IPS-20b (cell line): ENCODE results near the gene TMEM39A.

Experiments
- H3K27ac ChIP-seq: one replicate; pipeline ENCODE4 v1.5.1; 2013; ENCODE audit warnings: low read length
- H3K27me3 ChIP-seq: 2 replicates; pipeline ENCODE4 v1.6.1; 2013; ENCODE audit warnings: mild to moderate bottlenecking, low read length, inconsistent platforms; ENCODE audit not compliant: insufficient read depth
- H3K36me3 ChIP-seq: 2 replicates; pipeline ENCODE4 v1.6.1; 2013; ENCODE audit warnings: low read depth, mild to moderate bottlenecking, inconsistent platforms, low read length, moderate library complexity; ENCODE audit not compliant: insufficient read depth
- H3K4me1 ChIP-seq: 2 replicates; pipeline ENCODE4 v1.6.1; 2013; ENCODE audit warnings: mild to moderate bottlenecking, control low read depth, inconsistent platforms, low read length, moderate library complexity; ENCODE audit not compliant: insufficient read depth
- H3K4me3 ChIP-seq: 2 replicates; pipeline ENCODE4 v1.5.1; 2013; ENCODE audit warnings: mild to moderate bottlenecking, low read length, inconsistent platforms
- H3K9ac ChIP-seq: 2 replicates; pipeline ENCODE4 v1.6.1; 2013; ENCODE audit warnings: low read depth, mild to moderate bottlenecking, inconsistent platforms, low read length, moderate library complexity
- H3K9me3 ChIP-seq: 2 replicates; pipeline ENCODE4 v1.6.1; 2013; ENCODE audit warnings: mild to moderate bottlenecking, low read depth, low read length, inconsistent platforms; ENCODE audit not compliant: insufficient read depth

The TMEM39A gene, protein sequence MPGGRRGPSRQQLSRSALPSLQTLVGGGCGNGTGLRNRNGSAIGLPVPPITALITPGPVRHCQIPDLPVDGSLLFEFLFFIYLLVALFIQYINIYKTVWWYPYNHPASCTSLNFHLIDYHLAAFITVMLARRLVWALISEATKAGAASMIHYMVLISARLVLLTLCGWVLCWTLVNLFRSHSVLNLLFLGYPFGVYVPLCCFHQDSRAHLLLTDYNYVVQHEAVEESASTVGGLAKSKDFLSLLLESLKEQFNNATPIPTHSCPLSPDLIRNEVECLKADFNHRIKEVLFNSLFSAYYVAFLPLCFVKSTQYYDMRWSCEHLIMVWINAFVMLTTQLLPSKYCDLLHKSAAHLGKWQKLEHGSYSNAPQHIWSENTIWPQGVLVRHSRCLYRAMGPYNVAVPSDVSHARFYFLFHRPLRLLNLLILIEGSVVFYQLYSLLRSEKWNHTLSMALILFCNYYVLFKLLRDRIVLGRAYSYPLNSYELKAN

DNA sequence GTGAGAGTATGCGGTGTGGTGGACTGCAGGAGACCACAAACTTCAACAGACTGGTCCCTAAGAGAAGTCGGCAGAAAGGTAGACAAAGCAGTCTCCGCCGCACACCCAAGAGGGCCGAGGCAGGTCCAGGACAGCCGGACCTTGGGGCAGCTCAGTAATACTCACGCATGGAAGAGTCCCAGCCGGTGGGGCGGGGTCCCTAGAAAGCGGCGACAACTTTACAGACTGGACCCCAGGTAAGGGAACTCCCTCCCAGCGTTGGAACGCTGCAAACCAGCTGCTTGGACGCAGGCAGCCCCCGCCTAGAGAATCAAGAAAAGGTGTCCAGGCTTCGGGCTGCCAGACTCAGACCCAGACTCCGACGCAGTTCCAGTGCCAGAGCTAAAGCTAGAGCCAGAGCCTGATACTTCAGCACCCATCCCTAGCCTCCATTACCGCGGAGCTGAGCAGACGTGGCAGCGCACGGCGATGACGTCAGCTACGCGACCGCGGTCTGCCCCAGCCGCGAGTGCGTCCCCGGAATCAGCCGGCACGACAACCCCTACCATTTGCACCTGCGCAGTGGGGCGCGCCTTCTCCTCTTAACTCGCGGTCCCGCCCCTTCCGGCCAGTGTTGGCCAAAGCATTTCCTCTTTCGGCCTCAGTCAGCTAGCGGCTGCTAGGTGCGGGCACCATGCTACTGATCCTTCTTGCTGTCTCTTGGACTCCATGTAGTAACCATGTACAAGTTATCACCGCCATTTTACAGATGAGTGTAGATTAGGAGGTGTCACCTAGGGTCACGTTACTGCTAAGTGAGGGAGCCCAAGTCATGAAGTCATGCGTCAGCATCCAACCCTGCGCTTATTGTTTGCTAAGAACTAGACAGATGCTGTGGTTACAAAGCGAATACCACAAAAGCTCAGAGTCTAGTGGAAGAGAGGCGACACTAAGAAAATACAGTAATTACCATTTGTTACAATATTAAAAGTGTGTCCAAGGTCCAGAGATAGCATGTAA, at the start of gene TMEM39A:
Gene TMEM39A, minus strand, starts transcription at position 445 of the 999 bp plus-strand sequence. CDS start 1,541 bp downstream, outside the sequence.
- Histone ChIP-seq H3K9ac (peak within 1 kb of the TSS; percentile 96), H3K4me1 (peaks cover 8% of the 10 kb centered on the region; the same call in 1 of the 2 replicates), H3K36me3 (peaks cover 36% of the 10 kb centered on the region), H3K27me3 (no peaks in the 10 kb centered on the region), H3K9me3 (no peaks in the 10 kb centered on the region), H3K27ac (peak within 1 kb of the TSS; percentile 21), H3K4me3 (peak within 1 kb of the TSS; percentile 96)

DNA sequence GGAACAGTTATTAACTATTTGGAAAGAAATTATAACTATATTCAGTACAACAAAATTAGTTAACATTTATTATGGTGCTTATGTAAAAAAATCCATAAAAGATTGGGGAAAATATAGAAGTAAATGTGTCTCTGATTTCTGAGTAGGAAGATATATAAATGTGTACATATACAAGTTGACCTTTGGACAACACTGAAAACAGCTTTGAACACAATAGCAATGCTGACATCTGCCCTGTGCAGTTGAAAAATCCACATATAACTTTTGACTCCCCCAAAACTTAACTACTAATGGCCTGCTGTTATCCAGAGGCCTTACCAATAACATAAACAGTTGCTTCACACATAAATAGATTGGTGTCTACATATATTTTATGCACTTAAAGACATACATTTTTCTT, 47.3 kb upstream of the TMEM39A start:
- Histone ChIP-seq H3K4me1 (no peaks in the 10 kb centered on the region), H3K9me3 (no peaks in the 10 kb centered on the region), H3K27me3 (no peaks in the 10 kb centered on the region), H3K36me3 (peaks cover 84% of the 10 kb centered on the region), H3K4me3 (no peak overlapping the region), H3K27ac (no peak overlapping the region), H3K9ac (no peak overlapping the region)

DNA sequence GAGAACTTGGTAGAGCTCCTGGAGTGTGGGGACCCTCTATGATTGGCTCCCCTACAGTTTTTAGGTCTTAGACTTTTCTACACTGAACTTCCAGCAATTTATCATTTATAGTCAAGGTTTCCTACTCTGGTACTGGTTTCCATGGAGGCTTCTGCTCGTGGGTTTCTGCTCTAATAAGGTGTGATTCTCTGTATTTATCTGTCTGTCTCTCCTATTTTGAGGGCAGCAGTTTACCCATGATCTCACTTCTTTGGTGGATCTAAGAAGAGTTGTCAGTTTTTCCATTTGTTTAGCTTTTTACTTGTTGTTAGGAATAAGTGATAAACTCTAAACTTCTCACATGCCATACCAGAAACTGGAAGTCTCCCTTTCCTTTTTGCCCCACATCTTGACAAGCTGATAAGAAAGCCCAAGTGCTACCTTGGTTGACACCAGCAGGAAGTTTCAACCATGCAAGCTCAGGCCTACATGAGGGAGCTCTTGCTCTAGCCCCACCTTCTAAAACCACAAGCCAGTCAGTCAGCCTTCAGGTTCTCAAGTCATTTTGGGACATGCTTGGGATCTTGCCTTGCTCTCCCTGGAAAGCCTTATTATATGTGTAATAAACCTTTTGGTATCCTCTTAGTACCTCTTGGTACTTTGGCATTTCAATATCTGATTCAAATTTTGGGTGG, 44.9 kb upstream of the TMEM39A start:
- H3K27ac ChIP-seq, result no peak overlapping the region

DNA sequence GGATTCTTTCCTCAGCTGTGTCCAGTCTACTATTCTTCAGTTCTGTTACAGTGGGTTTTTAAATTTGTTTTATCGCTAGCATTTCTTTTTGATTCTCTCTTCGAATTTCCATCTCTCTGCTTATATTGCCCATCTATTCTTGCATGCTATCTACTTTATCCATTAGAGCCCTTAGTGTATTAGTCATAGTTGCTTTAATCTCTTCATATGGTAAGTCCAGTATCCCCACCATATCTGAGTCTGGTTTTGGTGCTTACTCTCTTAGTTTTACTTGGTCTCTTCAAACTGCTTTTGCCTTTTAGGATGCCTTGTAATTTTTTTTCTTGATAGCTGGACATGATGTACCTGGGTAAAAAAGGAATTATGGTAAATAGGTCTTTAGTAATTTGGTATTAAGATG, 44.0 kb upstream of the TMEM39A start:
- H3K9ac ChIP-seq, result no peak overlapping the region
- no peaks in the 10 kb centered on the region for H3K9me3 ChIP-seq
- H3K27me3 ChIP-seq, result no peaks in the 10 kb centered on the region
- peaks cover 85% of the 10 kb centered on the region for H3K36me3 ChIP-seq
- no peaks in the 10 kb centered on the region for H3K4me1 ChIP-seq
- H3K4me3 ChIP-seq, result no peak overlapping the region
- no peak overlapping the region for H3K27ac ChIP-seq

More for the DNA sequence above, 44.9 kb upstream of the TMEM39A start:
- Histone ChIP-seq H3K9ac (no peak overlapping the region), H3K9me3 (no peaks in the 10 kb centered on the region), H3K27me3 (no peaks in the 10 kb centered on the region), H3K4me3 (no peak overlapping the region), H3K36me3 (peaks cover 83% of the 10 kb centered on the region), H3K4me1 (no peaks in the 10 kb centered on the region)

DNA sequence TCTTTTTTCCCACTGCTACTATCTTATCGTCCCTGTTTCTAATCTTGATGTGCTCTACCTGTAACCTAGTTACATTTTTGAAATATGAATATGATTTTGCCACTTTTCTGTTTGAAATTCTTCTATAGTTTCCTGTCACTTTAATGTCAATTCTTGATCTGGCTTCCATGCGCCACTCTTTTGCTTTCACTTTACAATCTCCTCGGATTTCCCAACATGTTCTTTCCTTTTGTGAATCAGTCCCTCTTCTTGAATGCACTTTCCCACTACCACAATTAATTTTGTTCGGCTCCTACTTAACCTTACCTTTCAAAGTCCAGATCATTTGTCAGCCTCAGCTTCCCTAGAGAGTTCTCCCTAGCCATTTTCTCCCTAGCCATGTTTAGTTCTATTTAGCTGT, 43.2 kb upstream of the TMEM39A start:
- no peak overlapping the region for H3K27ac ChIP-seq
- H3K9me3 ChIP-seq, result no peaks in the 10 kb centered on the region
- H3K4me1 ChIP-seq, result no peaks in the 10 kb centered on the region
- H3K27me3 ChIP-seq, result no peaks in the 10 kb centered on the region
- peaks cover 83% of the 10 kb centered on the region for H3K36me3 ChIP-seq
- H3K4me3 ChIP-seq, result no peak overlapping the region
- no peak overlapping the region for H3K9ac ChIP-seq

DNA sequence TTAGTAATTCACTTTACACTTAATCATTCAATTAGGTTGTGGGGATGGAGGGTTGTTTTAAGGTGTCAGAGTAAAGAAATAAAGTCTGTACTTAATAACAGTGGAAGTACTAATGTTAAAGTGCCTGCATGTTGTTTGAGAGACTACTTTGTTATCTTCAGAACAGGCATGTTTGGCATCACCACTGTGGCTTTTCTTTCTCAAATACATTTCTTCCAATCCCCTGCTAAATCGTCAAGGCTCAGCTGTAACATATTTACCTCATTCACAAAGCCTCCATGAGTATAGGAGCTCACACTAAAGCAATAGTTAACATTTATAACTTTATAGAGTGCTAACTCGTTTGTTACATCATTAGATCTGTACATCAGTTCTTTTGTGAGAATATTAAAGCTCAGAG, 37.5 kb upstream of the TMEM39A start:
- peaks cover 41% of the 10 kb centered on the region for H3K36me3 ChIP-seq
- no peaks in the 10 kb centered on the region for H3K9me3 ChIP-seq
- H3K27me3 ChIP-seq, result no peaks in the 10 kb centered on the region
- H3K4me3 ChIP-seq, result peak overlapping the region; percentile 94; the same call in 1 of the 2 replicates
- H3K4me1 ChIP-seq, result no peaks in the 10 kb centered on the region; the same call in 1 of the 2 replicates
- no peak overlapping the region for H3K9ac ChIP-seq
- no peak overlapping the region for H3K27ac ChIP-seq

DNA sequence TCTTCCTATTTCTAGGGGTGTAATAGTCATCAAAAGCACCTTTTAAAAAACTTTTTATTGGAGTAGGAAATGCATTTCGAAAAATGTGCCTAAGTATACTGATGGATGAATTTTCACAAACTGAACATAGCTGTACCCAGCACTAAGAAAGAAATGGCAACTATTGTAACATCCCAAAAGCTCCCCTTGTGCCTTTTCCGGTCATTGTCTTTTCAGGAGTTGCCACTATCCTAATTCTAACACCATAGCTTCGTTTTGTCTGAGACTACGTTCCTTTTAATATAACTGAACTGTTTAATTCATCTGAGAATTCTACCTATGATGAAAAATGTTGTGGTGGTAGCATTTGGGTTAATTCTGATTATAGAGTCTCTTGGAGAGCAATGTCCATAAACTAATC, 36.9 kb upstream of the TMEM39A start:
- Histone ChIP-seq H3K4me3 (peak overlapping the region; percentile 94), H3K9ac (peak overlapping the region; percentile 17; the same call in 1 of the 2 replicates), H3K27me3 (no peaks in the 10 kb centered on the region), H3K27ac (no peak overlapping the region), H3K4me1 (no peaks in the 10 kb centered on the region; the same call in 1 of the 2 replicates), H3K36me3 (peaks cover 35% of the 10 kb centered on the region), H3K9me3 (no peaks in the 10 kb centered on the region)

DNA sequence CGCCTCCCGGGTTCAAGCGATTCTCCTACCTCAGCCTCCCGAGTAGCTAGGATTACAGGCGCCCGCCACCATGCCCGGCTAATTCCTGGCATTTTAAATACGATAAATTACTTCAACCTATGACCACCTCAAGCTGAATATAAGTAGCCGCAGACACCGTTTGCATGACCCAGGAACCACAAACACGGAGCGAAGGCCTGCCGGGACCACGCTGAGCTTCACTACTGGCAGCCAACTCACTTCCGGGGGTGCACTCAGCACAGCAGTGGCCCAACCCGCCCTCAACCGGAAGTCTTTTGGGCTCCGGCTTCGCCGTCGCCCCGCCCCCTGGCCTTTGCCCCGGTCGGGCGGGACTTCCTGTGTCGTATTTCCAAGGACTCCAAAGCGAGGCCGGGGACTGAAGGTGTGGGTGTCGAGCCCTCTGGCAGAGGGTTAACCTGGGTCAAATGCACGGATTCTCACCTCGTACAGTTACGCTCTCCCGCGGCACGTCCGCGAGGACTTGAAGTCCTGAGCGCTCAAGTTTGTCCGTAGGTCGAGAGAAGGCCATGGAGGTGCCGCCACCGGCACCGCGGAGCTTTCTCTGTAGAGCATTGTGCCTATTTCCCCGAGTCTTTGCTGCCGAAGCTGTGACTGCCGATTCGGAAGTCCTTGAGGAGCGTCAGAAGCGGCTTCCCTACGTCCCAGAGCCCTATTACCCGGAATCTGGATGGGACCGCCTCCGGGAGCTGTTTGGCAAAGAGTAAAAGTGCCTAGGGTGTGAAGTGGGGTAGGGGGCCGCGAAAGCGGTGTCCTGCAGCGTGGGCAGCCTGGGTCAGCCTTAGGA, 35.0 kb upstream of the TMEM39A start, which contains the start of gene TIMMDC1:
Gene TIMMDC1, plus strand, starts transcription at position 362 of the 826 bp plus-strand sequence. Its CDS starts 187 bp downstream, at position 549.
- H3K4me1 ChIP-seq, result no peaks in the 10 kb centered on the region; the same call in 1 of the 2 replicates
- H3K36me3 ChIP-seq, result peaks cover 17% of the 10 kb centered on the region
- H3K4me3 ChIP-seq, result peak within 1 kb of the TSS; percentile 94
- peak within 1 kb of the TSS; percentile 97 for H3K9ac ChIP-seq
- H3K27ac ChIP-seq, result peak within 1 kb of the TSS; percentile 36
- H3K27me3 ChIP-seq, result no peaks in the 10 kb centered on the region
- no peaks in the 10 kb centered on the region for H3K9me3 ChIP-seq

DNA sequence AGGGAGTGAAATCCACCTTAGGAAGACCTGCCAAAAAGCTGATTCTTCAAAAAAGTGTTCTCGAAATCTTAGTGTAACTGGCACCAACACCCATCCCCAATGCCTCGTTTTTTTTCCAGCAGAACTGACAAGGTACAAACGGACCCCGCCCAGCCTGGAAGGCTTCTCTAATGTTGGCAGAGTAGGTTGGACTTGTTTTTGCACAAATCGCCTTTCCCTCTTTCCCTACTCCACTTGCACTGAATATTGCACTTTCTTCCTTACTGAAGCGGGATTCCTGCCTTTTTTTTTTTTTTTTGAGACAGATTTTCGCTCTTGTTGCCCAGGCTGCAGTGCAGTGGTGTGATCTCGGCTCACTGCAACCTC, 34.4 kb upstream of the TMEM39A start:
- peak overlapping the region; percentile 36 for H3K27ac ChIP-seq
- H3K36me3 ChIP-seq, result peaks cover 13% of the 10 kb centered on the region; the same call in 1 of the 2 replicates
- H3K4me3 ChIP-seq, result peak overlapping the region; percentile 94
- peak overlapping the region; percentile 97 for H3K9ac ChIP-seq
- H3K4me1 ChIP-seq, result no peaks in the 10 kb centered on the region; the same call in 1 of the 2 replicates
- no peaks in the 10 kb centered on the region for H3K9me3 ChIP-seq
- H3K27me3 ChIP-seq, result no peaks in the 10 kb centered on the region

DNA sequence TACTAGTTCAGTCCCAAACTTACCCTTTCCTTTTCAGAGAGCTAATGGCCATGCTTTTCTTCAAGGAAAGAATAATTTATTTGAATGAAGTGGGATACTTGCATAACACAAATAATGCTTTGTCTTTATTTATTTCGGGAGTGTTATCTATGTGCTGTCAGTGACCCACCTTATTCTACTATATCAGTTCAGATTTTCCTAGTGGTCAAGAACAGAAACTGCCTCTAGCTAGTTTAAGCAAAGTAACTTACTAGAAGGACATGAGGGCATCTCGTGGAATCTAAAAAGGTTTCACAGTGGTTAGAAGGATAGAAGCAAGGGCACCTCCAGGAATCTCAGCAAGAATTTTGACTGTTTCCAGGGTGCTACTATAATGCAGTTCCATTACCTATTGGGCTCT, 31.2 kb upstream of the TMEM39A start:
- H3K36me3 ChIP-seq, result peaks cover 23% of the 10 kb centered on the region
- H3K4me3 ChIP-seq, result no peak overlapping the region
- no peak overlapping the region for H3K27ac ChIP-seq
- no peaks in the 10 kb centered on the region; the same call in 1 of the 2 replicates for H3K4me1 ChIP-seq
- H3K9ac ChIP-seq, result no peak overlapping the region
- no peaks in the 10 kb centered on the region for H3K27me3 ChIP-seq
- no peaks in the 10 kb centered on the region for H3K9me3 ChIP-seq
